ENCODE measurements around the gene ARHGAP24. TPM values are rescaled to one million over a fixed set of nuclear protein-coding genes. Genes with fewer than 3 reads are reported as not detected.
"Not testable (repeated sequence)": the region's sequence is repeated elsewhere in the genome, so short reads cannot be mapped to it uniquely, and the experiment has no call there.

The ARHGAP24 gene
- total RNA-seq, 1 experiment from 2014 or later: 1.2 TPM

GRCh38 chr4:85867271-85867670 is 392.3 kb downstream of the ARHGAP24 start:
- in situ Hi-C loops (cut with HindIII; ENCODE audit: low pct_unique_long_range_greater_than_20kb, low sequenced_read_pairs): no loop called here
- no peak for DNase-seq (ENCODE audit: low read depth)

GRCh38 chr4:85869181-85869580 is 394.2 kb downstream of the ARHGAP24 start:
- in situ Hi-C loops (cut with HindIII; ENCODE audit: low pct_unique_long_range_greater_than_20kb, low sequenced_read_pairs): no loop called here
- DNase-seq (ENCODE audit: low read depth): no peak

- in situ Hi-C loops (cut with HindIII; ENCODE audit: low pct_unique_long_range_greater_than_20kb, low sequenced_read_pairs): no loop called here
- DNase-seq (ENCODE audit: low read depth): no peak
Measured at GRCh38 chr4:85870298-85871083, 395.5 kb downstream of the ARHGAP24 start.

DNA sequence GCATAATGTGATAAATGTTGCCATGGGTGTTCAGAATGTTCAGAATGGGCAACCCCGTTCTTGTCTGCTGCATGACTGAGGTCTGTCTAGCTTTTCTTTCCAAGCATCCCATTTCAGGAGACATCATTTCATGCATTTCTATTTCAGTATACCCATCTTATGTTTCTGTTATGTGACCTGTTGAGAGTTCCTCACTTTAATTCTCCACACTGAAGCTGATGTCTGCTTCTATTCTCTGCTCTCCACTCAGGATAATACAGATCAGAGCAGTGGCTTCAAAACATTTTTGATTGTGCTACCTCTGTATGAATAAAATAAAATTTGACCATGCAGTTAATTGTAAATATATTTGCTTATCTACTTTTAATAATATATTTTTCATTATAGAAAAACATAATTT is 398.6 kb downstream of the ARHGAP24 start:
- in situ Hi-C loops (cut with HindIII; ENCODE audit: low pct_unique_long_range_greater_than_20kb, low sequenced_read_pairs): no loop called here
- no peak for DNase-seq (ENCODE audit: low read depth)

DNA sequence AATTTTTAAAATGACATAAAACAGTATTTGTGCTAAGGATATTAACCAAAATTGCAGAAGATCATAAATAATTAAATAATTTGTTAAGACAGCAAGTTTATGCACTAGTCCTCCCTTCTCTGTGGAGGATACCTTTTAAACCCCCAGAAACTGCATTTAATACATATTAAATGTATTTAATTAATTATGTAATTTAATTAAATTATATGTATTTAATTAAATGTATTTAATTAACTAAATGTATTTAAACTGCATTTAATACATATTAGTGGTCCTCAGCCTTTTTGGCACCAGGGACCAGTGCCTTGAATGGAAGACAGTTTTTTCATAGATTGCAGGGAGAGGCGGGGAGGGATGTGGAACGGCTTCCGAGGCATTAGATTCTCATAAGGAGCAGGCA is 404.6 kb downstream of the ARHGAP24 start:
- in situ Hi-C loops (cut with HindIII; ENCODE audit: low pct_unique_long_range_greater_than_20kb, low sequenced_read_pairs): no loop called here
- DNase-seq (ENCODE audit: low read depth): no peak

DNA sequence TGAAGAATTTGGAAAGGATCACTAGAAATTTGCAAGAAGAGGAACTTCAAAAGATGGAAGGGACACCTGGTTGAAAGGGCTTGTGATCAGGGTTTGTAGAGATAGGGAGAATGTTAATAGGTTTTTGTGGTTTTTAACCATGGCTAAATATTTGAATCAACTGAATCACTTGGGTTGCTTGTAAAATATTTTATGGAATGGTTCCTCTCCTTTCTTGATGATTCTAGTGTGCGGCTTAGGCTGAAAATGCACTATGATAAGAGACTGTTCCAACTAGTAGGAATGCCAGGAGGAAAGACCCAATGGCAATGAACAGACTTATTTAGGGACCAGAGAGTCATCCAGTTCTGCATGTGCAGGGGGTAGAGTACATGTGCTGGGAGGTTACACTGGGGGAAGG is 408.2 kb downstream of the ARHGAP24 start:
- no peak for DNase-seq (ENCODE audit: low read depth)
- in situ Hi-C loops (cut with HindIII; ENCODE audit: low pct_unique_long_range_greater_than_20kb, low sequenced_read_pairs): no loop called here

- in situ Hi-C loops (cut with HindIII; ENCODE audit: low pct_unique_long_range_greater_than_20kb, low sequenced_read_pairs): no loop called here
- no peak for DNase-seq (ENCODE audit: low read depth)
Measured at GRCh38 chr4:85884251-85884650, 409.3 kb downstream of the ARHGAP24 start.

DNA sequence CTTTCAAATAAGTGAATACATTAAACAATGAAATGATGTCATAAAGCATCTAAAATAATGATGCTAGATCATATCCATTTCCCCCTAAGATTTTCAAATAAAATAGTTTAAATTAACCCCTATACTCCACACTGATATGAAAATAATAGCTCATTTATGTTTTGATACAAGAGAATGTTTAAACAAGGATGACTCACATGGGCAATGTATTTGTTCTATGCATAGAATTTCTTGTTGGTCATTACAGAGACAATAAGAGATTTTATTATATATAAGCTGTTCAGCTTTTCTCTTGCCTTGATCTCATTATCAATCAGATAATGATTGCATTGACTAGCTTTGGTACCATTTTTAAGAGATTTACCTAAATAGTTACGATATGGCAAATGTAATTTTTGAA is 411.7 kb downstream of the ARHGAP24 start:
- DNase-seq (ENCODE audit: low read depth): no peak
- in situ Hi-C loops (cut with HindIII; ENCODE audit: low pct_unique_long_range_greater_than_20kb, low sequenced_read_pairs): no loop called here

DNA sequence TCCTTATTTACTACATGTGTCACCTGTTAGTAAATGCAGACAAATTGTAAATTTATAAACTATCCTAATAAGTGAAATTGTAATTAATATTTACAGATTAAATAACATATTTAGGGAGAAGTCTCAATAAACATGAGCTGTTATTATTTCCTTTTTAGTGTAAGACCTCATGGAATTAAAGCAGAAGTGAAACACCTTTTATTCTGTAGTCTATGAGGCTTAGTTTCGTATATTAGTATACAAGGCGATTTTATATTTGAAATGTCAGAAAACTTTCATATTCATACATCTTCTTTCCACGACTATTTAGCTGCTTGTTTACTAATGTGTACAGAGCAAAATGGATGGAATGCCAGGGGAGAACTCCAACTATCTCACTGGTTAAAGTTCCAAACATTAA is 414.4 kb downstream of the ARHGAP24 start:
- no peak for DNase-seq (ENCODE audit: low read depth)
- in situ Hi-C loops (cut with HindIII; ENCODE audit: low pct_unique_long_range_greater_than_20kb, low sequenced_read_pairs): no loop called here

DNA sequence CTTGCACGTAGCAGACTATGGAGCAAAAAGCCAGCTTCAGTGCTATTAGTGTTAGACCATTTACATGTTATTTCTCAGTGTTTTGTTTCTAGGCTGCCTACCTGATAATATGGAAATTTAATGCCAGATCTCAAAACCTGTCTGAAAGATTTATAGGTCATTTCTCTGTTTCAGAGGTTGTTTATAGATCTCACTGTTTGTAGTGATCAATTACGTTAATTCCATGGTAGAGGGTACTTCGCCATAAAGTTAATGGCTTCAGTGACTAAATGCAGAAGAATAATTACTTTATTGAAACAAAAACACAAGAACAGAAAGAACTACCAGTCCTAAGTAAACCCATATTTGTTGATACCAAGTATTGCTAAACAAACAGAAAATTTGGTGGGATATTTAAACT is 420.8 kb downstream of the ARHGAP24 start:
- DNase-seq (ENCODE audit: low read depth): no peak
- in situ Hi-C loops (cut with HindIII; ENCODE audit: low pct_unique_long_range_greater_than_20kb, low sequenced_read_pairs): no loop called here

- in situ Hi-C loops (cut with HindIII; ENCODE audit: low pct_unique_long_range_greater_than_20kb, low sequenced_read_pairs): no loop called here
Measured at GRCh38 chr4:85898231-85898630, 423.3 kb downstream of the ARHGAP24 start.

GRCh38 chr4:85901500-85901899 is 426.6 kb downstream of the ARHGAP24 start:
- in situ Hi-C loops (cut with HindIII; ENCODE audit: low pct_unique_long_range_greater_than_20kb, low sequenced_read_pairs): no loop called here

More at GRCh38 chr4:85898231-85898630, 423.3 kb downstream of the ARHGAP24 start:
- DNase-seq (ENCODE audit: low read depth): no peak

GRCh38 chr4:85902647-85903046 is 427.7 kb downstream of the ARHGAP24 start:
- DNase-seq (ENCODE audit: low read depth); in situ Hi-C loops (cut with HindIII; ENCODE audit: low pct_unique_long_range_greater_than_20kb, low sequenced_read_pairs): not testable (repeated sequence)

More at GRCh38 chr4:85901500-85901899, 426.6 kb downstream of the ARHGAP24 start:
- DNase-seq (ENCODE audit: low read depth): no peak

DNA sequence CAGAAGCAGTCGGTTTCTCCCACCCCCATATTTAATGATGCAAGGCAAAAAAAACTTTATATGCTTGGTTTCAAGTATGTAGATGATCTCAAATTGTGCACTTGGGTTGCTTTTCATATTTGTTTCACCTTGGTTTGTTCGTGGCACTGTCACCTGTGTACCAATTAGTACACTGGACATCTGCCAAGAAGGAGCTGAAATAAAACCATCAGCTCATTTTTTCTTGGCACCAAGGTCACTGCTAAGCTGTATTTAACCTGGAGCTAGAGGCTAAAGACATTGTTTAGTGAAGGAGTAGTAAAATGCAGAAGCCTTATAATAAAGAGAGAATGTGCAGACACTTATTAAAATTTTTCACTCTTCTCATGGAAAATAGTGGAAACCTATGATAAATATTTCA is 430.8 kb downstream of the ARHGAP24 start:
- DNase-seq (ENCODE audit: low read depth): no peak
- in situ Hi-C loops (cut with HindIII; ENCODE audit: low pct_unique_long_range_greater_than_20kb, low sequenced_read_pairs): no loop called here

DNA sequence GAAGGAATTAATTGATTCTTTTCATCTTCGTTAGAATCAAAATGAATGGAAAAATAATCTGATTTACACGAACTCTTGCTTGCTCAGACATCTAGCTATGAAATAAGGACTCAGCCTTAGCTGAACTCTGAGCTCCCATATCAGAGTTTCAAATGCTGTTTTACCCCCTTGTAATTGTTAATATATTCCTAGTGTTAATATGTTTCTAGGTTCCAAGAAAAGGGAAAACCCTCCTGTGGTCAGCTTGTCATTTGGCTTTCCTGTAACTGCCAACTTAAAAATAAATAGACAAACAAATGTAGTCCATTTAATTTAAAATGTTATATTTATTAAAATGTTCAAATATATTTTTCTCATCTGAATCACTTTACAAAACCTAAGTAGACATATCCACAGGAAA is 432.1 kb downstream of the ARHGAP24 start:
- in situ Hi-C loops (cut with HindIII; ENCODE audit: low pct_unique_long_range_greater_than_20kb, low sequenced_read_pairs): no loop called here
- no peak for DNase-seq (ENCODE audit: low read depth)

DNA sequence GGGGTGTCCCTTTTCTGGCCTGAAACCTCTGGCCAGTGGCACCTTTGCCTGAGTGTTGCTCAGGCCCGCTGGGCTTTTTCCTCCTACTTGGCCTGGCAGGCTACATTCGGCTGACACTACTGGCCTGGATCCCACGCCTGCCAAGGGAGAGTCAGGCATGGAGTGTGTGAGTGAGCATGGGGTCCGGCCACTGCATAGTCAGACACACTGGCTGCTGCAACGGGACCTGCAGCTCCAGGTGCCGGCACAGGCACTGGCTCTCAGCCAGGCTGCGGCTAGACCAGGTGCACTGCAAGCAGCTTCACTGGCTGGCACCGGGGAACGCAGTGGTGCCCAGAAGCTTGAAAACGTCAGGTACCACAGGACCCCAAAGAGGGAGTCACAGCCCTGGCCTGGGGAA is 434.9 kb downstream of the ARHGAP24 start:
- in situ Hi-C loops (cut with HindIII; ENCODE audit: low pct_unique_long_range_greater_than_20kb, low sequenced_read_pairs): no loop called here
- DNase-seq (ENCODE audit: low read depth): no peak

GRCh38 chr4:85910985-85911384 is 436.0 kb downstream of the ARHGAP24 start:
- in situ Hi-C loops (cut with HindIII; ENCODE audit: low pct_unique_long_range_greater_than_20kb, low sequenced_read_pairs): no loop called here
- DNase-seq (ENCODE audit: low read depth): no peak

GRCh38 chr4:85913931-85914694 is 439.2 kb downstream of the ARHGAP24 start:
- DNase-seq (ENCODE audit: low read depth): no peak
- in situ Hi-C loops (cut with HindIII; ENCODE audit: low pct_unique_long_range_greater_than_20kb, low sequenced_read_pairs): no loop called here

DNA sequence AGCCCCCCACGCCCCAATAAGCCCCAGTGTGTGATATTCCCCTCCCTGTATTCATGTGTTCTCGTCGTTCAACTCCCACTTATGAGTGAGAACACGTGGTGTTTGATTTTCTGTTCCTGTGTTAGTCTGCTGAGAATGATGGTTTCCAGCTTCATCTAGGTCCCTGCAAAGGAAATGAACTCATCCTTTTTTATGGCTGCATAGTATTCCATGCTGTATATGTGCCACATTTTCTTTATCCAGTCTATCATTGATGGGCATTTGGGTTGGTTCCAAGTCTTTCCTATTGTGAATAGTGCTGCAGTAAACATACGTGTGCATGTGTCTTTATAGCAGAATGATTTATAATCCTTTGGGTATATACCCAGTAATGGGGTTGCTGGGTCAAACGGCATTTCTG is 440.6 kb downstream of the ARHGAP24 start:
- in situ Hi-C loops (cut with HindIII; ENCODE audit: low pct_unique_long_range_greater_than_20kb, low sequenced_read_pairs); DNase-seq (ENCODE audit: low read depth): not testable (repeated sequence)

All from Caki2 (cell line).